Panc1 (cell line): Measurements from ENCODE around the gene DAGLA. TPM values are rescaled to one million over a fixed set of nuclear protein-coding genes. Genes with fewer than 3 reads are reported as not detected.

ENCODE experiments used
- ATAC-seq: fragments of 200-7000 bp; cut with Tn5 transposase; 2 replicates; pipeline ENCODE4 v1.9.1; 2020; ENCODE audit warnings: mild to moderate bottlenecking, moderate library complexity
- BruUV-seq: library from RNA; stranded (reverse); fragments of 400-500 nt; replicated peaks from 2 replicates; lab custom pipeline; 2021; lab: Mats Ljungman, UMichigan
- CTCF ChIA-PET: fragments of 300-600 bp; sonication (Branson Sonifier 250); formaldehyde crosslinking; loops from one replicate; lab custom pipeline; 2022; ENCODE audit warnings: antibody characterized with exemption; lab: Charles Lee
- POLR2A ChIA-PET: fragments of 300-600 bp; sonication (Branson Sonifier 250); formaldehyde crosslinking; loops from one replicate; lab custom pipeline; 2022; ENCODE audit warnings: antibody characterized with exemption; lab: Charles Lee
- DNase-seq: peaks from one replicate; pipeline ENCODE4 v3.0.0-alpha.2; 2010; ENCODE audit warnings: low read depth, low spot score
- H3K27ac ChIP-seq: 2 replicates; pipeline ENCODE4 v1.5.1; 2011; ENCODE audit warnings: mild to moderate bottlenecking, low read length, inconsistent platforms
- H3K27me3 ChIP-seq: fragments of 200-500 bp; sonication (Bioruptor generic); 2 replicates; pipeline ENCODE4 v1.6.0; 2014; ENCODE audit warnings: low read length, inconsistent platforms; ENCODE audit not compliant: control insufficient read depth, insufficient read depth
- H3K36me3 ChIP-seq: fragments of 200-500 bp; sonication (Bioruptor generic); 2 replicates; pipeline ENCODE4 v1.5.1; 2014; ENCODE audit warnings: inconsistent platforms, mild to moderate bottlenecking, low read length, moderate library complexity; ENCODE audit not compliant: control insufficient read depth, insufficient read depth
- H3K4me1 ChIP-seq: 2 replicates; pipeline ENCODE4 v1.5.1; 2011; ENCODE audit warnings: inconsistent platforms, mild to moderate bottlenecking, low read length, moderate library complexity; ENCODE audit not compliant: control insufficient read depth, insufficient read depth
- H3K4me3 ChIP-seq, 2 experiments: 2 replicates each; pipeline ENCODE4 v1.5.1; 2011 to 2012; ENCODE audit warnings: low read depth in 2 of 2, low read length in 2 of 2, mild to moderate bottlenecking in 2 of 2, inconsistent platforms in 1 of 2, moderate library complexity in 1 of 2
- H3K9me3 ChIP-seq: fragments of 200-500 bp; sonication (Bioruptor generic); 2 replicates; pipeline ENCODE4 v1.5.1; 2014; ENCODE audit warnings: low read depth, mild to moderate bottlenecking, inconsistent platforms, low read length, moderate library complexity; ENCODE audit not compliant: control insufficient read depth, insufficient read depth
- POLR2AphosphoS5 ChIP-seq: IDR thresholded peaks from 2 replicates; pipeline ENCODE4 v1.6.1; 2012; ENCODE audit warnings: mild to moderate bottlenecking, low read depth, low read length, moderate library complexity
- REST ChIP-seq, 2 experiments: IDR thresholded peaks; 2 replicates each; pipeline ENCODE4 v1.6.1; 2011 to 2012; ENCODE audit warnings: low read depth in 2 of 2, control low read depth in 1 of 2, low read length in 1 of 2, mild to moderate bottlenecking in 1 of 2, moderate library complexity in 1 of 2; ENCODE audit not compliant: insufficient read depth in 1 of 2
- SIN3A ChIP-seq: IDR thresholded peaks from 2 replicates; pipeline ENCODE4 v1.6.1; 2012; ENCODE audit warnings: low read depth, mild to moderate bottlenecking, low read length, moderate library complexity, borderline replicate concordance; ENCODE audit not compliant: insufficient read depth
- TCF7L2 ChIP-seq: IDR thresholded peaks from 2 replicates; pipeline ENCODE4 v1.6.1; 2011; ENCODE audit warnings: mild to moderate bottlenecking, low read depth, low read length, inconsistent platforms
- in situ Hi-C: cut with HindIII; loops from 2 replicates; pipeline ENCODE4 v1.10.0; 2016; ENCODE audit warnings: low sequenced_read_pairs, low pct_unique_long_range_greater_than_20kb
- intact Hi-C: fragments of 100-400 bp; cut with micrococcal nuclease; formaldehyde crosslinking; loops from one replicate; pipeline ENCODE4 v1.10.0; 2022; ENCODE audit not compliant: unreplicated experiment
- total RNA-seq: library from RNA; stranded (reverse); gene quantifications from one replicate; pipeline ENCODE4 v1.2.1, GENCODE V29; 2021; ENCODE audit not compliant: unreplicated experiment
- TF ChIP-seq, protein P1 (sequence below): fragments of 450-650 bp; IDR thresholded peaks from 2 replicates; pipeline ENCODE4 v1.5.1; 2017; ENCODE audit warnings: mild to moderate bottlenecking

DAGLA gene
- total RNA-seq, 1 experiment from 2014 or later, result 6.4 TPM

- ChIA-PET POLR2A (no interaction called here), CTCF (interaction anchor here (0.6 to 1.0 kb wide), 3 partner anchors 11 to 171 kb away, joined by 3 to 11 read pairs (median 3); no protein-coding TSS in a partner anchor)
Measured at GRCh38 chr11:61688365-61689163, 8.4 kb downstream of the DAGLA start.

DNA sequence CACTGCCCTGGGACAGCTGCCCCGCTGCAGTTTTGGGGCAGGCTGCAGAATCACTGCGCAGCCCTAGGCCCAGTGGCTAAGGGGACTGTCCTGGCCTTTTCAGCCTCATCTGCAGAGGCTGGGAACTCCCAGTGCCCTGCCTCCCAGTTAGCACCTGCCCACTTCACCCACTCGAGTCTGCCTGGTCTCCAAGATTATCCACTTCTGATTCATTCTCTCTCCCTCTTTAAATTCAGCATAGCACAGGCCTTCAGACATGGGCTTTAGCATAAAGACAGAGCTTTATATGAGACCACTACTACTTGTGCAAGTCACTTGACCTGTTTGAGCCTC is 8.9 kb downstream of the DAGLA start:
- ChIA-PET CTCF (interaction anchor here (1.0 kb wide), 1 partner anchor 11 kb away, joined by 3 read pairs; no protein-coding TSS in a partner anchor), POLR2A (no interaction called here)
- in situ Hi-C loops (no loop called here), intact Hi-C loops (no loop called here)
- Histone ChIP-seq H3K4me3 (no peak overlapping the region), H3K27me3 (no peaks in the 10 kb centered on the region), H3K36me3 (no peaks in the 10 kb centered on the region), H3K27ac (no peak overlapping the region), H3K4me1 (peaks cover 16% of the 10 kb centered on the region), H3K9me3 (no peaks in the 10 kb centered on the region)
- TF ChIP-seq SIN3A (no peak), REST (IDR thresholded peaks at IDR 0.05; ENCODE audit: insufficient read depth in 1 of 2, low read depth in 2 of 2, low read length in 1 of 2) (no peak), TCF7L2 (no peak), POLR2AphosphoS5 (no peak)
- TF ChIP-seq, protein P1, sequence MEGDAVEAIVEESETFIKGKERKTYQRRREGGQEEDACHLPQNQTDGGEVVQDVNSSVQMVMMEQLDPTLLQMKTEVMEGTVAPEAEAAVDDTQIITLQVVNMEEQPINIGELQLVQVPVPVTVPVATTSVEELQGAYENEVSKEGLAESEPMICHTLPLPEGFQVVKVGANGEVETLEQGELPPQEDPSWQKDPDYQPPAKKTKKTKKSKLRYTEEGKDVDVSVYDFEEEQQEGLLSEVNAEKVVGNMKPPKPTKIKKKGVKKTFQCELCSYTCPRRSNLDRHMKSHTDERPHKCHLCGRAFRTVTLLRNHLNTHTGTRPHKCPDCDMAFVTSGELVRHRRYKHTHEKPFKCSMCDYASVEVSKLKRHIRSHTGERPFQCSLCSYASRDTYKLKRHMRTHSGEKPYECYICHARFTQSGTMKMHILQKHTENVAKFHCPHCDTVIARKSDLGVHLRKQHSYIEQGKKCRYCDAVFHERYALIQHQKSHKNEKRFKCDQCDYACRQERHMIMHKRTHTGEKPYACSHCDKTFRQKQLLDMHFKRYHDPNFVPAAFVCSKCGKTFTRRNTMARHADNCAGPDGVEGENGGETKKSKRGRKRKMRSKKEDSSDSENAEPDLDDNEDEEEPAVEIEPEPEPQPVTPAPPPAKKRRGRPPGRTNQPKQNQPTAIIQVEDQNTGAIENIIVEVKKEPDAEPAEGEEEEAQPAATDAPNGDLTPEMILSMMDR, result no peak
- DNase-seq (no peak), ATAC-seq (no peak)
- no TSS peak for BruUV-seq

More at GRCh38 chr11:61688365-61689163, 8.4 kb downstream of the DAGLA start:
- intact Hi-C loops (no loop called here), in situ Hi-C loops (no loop called here)
- peak overlapping the region; percentile 34; the same call in 1 of the 2 replicates for H3K27ac ChIP-seq
- no peak for DNase-seq
- H3K9me3 ChIP-seq, result no peaks in the 10 kb centered on the region
- ATAC-seq, result peak; percentile 21; the same call in 1 of the 2 replicates
- no peak overlapping the region for H3K4me3 ChIP-seq
- H3K36me3 ChIP-seq, result no peaks in the 10 kb centered on the region
- no TSS peak for BruUV-seq
- TF ChIP-seq REST (IDR thresholded peaks at IDR 0.05; ENCODE audit: insufficient read depth in 1 of 2, low read depth in 2 of 2, low read length in 1 of 2), result no peak
- TF ChIP-seq, protein P1, result no peak
- TF ChIP-seq TCF7L2, result no peak
- no peak for TF ChIP-seq SIN3A
- no peak for TF ChIP-seq POLR2AphosphoS5
- no peaks in the 10 kb centered on the region for H3K27me3 ChIP-seq
- peaks cover 15% of the 10 kb centered on the region for H3K4me1 ChIP-seq
